Glutamatergic neuron (in vitro differentiated cells): ENCODE measurements around the gene LENEP. TPM values are rescaled to one million over a fixed set of nuclear protein-coding genes. Genes with fewer than 3 reads are reported as not detected.

Experiments used
- DNase-seq: peaks from one replicate; pipeline ENCODE4 v3.0.0; 2022
- H3K27ac Mint-ChIP-seq: one replicate; pipeline ENCODE4 v1.8.0; 2020; ENCODE audit warnings: mild to moderate bottlenecking, mixed read lengths, inconsistent platforms; ENCODE audit not compliant: unreplicated experiment
- H3K27me3 Mint-ChIP-seq: one replicate; pipeline ENCODE4 v1.8.0; 2020; ENCODE audit warnings: mild to moderate bottlenecking, moderate library complexity, mixed read lengths, inconsistent platforms; ENCODE audit not compliant: unreplicated experiment
- H3K36me3 Mint-ChIP-seq: one replicate; pipeline ENCODE4 v1.8.0; 2020; ENCODE audit warnings: mild to moderate bottlenecking, mixed read lengths, inconsistent platforms; ENCODE audit not compliant: unreplicated experiment
- H3K4me1 Mint-ChIP-seq: one replicate; pipeline ENCODE4 v1.8.0; 2020; ENCODE audit warnings: mild to moderate bottlenecking, low read depth, mixed read lengths, inconsistent platforms; ENCODE audit not compliant: unreplicated experiment
- H3K4me3 Mint-ChIP-seq: one replicate; pipeline ENCODE4 v1.8.0; 2020; ENCODE audit warnings: mild to moderate bottlenecking, mixed read lengths, inconsistent platforms; ENCODE audit not compliant: unreplicated experiment
- H3K9me3 Mint-ChIP-seq: one replicate; pipeline ENCODE4 v1.8.0; 2020; ENCODE audit warnings: mild to moderate bottlenecking, moderate library complexity, mixed read lengths, inconsistent platforms; ENCODE audit not compliant: unreplicated experiment
- CTCF ChIP-seq: fragments of 200-600 bp; sonication (generic); IDR thresholded peaks from one replicate; pipeline ENCODE4 v1.5.0; 2021; ENCODE audit not compliant: partially characterized antibody, unreplicated experiment
- total RNA-seq: library from RNA; stranded (reverse); fragmentation: NEBNext Ultra II Directional; extraction: Animal tissue kit (Norgen Biotek cat#: 25700); gene quantifications from one replicate; pipeline ENCODE4 v1.2.1, GENCODE V29; 2021; ENCODE audit not compliant: unreplicated experiment

Gene LENEP
- total RNA-seq, 1 donor from 2014 or later: 1.3 TPM

GRCh38 chr1:154969246-154969645, 24.1 kb upstream of the LENEP start:
- peak overlapping the region; percentile 98 for H3K4me3 Mint-ChIP-seq
- H3K36me3 Mint-ChIP-seq: no peaks in the 10 kb centered on the region
- peaks cover 7% of the 10 kb centered on the region for H3K9me3 Mint-ChIP-seq
- DNase-seq: no peak
- peaks cover 31% of the 10 kb centered on the region for H3K4me1 Mint-ChIP-seq
- TF ChIP-seq CTCF: no peak
- peaks cover 9% of the 10 kb centered on the region for H3K27me3 Mint-ChIP-seq
- H3K27ac Mint-ChIP-seq: peak overlapping the region; percentile 94

GRCh38 chr1:154969860-154970452, 23.4 kb upstream of the LENEP start:
- no peak for DNase-seq
- Mint-ChIP-seq H3K4me1 (peaks cover 31% of the 10 kb centered on the region), H3K27ac (peak overlapping the region; percentile 98), H3K27me3 (peaks cover 9% of the 10 kb centered on the region), H3K36me3 (no peaks in the 10 kb centered on the region), H3K4me3 (peak overlapping the region; percentile 98), H3K9me3 (peaks cover 7% of the 10 kb centered on the region)
- TF ChIP-seq CTCF: no peak

- Mint-ChIP-seq H3K9me3 (peaks cover 6% of the 10 kb centered on the region), H3K36me3 (no peaks in the 10 kb centered on the region), H3K27ac (peak within 1 kb of the TSS; percentile 98), H3K27me3 (peaks cover 9% of the 10 kb centered on the region), H3K4me3 (peak within 1 kb of the TSS; percentile 98), H3K4me1 (peaks cover 31% of the 10 kb centered on the region)
- DNase-seq: peak; percentile 92
- TF ChIP-seq CTCF: no peak
Measured at GRCh38 chr1:154970631-154971340, 22.6 kb upstream of the LENEP start, which contains the start of gene SHC1. Gene SHC1 (minus strand): TSS chr1:154970747. CDS start chr1:154970526, 221 bp downstream.

GRCh38 chr1:154971341-154971998, 21.9 kb upstream of the LENEP start:
- Mint-ChIP-seq H3K27ac (peak overlapping the region; percentile 98), H3K4me1 (peaks cover 31% of the 10 kb centered on the region), H3K4me3 (peak overlapping the region; percentile 98), H3K9me3 (peaks cover 6% of the 10 kb centered on the region), H3K27me3 (peaks cover 9% of the 10 kb centered on the region), H3K36me3 (no peaks in the 10 kb centered on the region)
- TF ChIP-seq CTCF: no peak
- no peak for DNase-seq

- peak overlapping the region; percentile 89 for H3K27ac Mint-ChIP-seq
- H3K4me3 Mint-ChIP-seq: peak overlapping the region; percentile 82
- peaks cover 31% of the 10 kb centered on the region for H3K4me1 Mint-ChIP-seq
- peaks cover 9% of the 10 kb centered on the region for H3K27me3 Mint-ChIP-seq
- TF ChIP-seq CTCF: no peak
- H3K9me3 Mint-ChIP-seq: peaks cover 5% of the 10 kb centered on the region
- DNase-seq: no peak
- H3K36me3 Mint-ChIP-seq: no peaks in the 10 kb centered on the region
Measured at GRCh38 chr1:154972213-154972516, 21.2 kb upstream of the LENEP start.
